Measurements from ENCODE around the gene PDIA5.

PDIA5 gene

GRCh38 chr3:123032057-123032456 lies 34.8 kb upstream of the PDIA5 start:
- no peak for DNase-seq (ENCODE audit: low read depth in 1 of 2, low spot score in 1 of 2)
- peaks cover 23% of the 10 kb centered on the region for H3K27me3 ChIP-seq (ENCODE audit: insufficient read depth, poor library complexity, severe bottlenecking)

GRCh38 chr3:123034120-123034519 lies 32.7 kb upstream of the PDIA5 start:
- TF ChIP-seq CTCF (IDR thresholded peaks at IDR 0.05; ENCODE audit: insufficient read depth, low read length): no peak
- TF ChIP-seq GABPA (IDR thresholded peaks at IDR 0.05; ENCODE audit: low read depth): no peak
- TF ChIP-seq POLR2AphosphoS5 (IDR thresholded peaks at IDR 0.05; ENCODE audit: low read depth): no peak
- TF ChIP-seq SPI1 (IDR thresholded peaks at IDR 0.05; ENCODE audit: borderline replicate concordance, low read depth): no peak
- no peak for TF ChIP-seq REST (IDR thresholded peaks at IDR 0.05; ENCODE audit: insufficient replicate concordance, low read depth)
- Histone ChIP-seq H3K27ac (replicated peaks) (no peak overlapping the region), H3K4me3 (replicated peaks; ENCODE audit: insufficient read depth, low read length) (no peak overlapping the region), H3K27me3 (ENCODE audit: insufficient read depth, poor library complexity, severe bottlenecking) (peaks cover 11% of the 10 kb centered on the region)
- DNase-seq (ENCODE audit: low read depth in 1 of 2, low spot score in 1 of 2): no peak

More at GRCh38 chr3:123032057-123032456, 34.8 kb upstream of the PDIA5 start:
- no peak overlapping the region for H3K4me3 ChIP-seq (replicated peaks; ENCODE audit: insufficient read depth, low read length)
- H3K27ac ChIP-seq (replicated peaks): no peak overlapping the region
- TF ChIP-seq POLR2AphosphoS5 (IDR thresholded peaks at IDR 0.05; ENCODE audit: low read depth) (no peak), SPI1 (IDR thresholded peaks at IDR 0.05; ENCODE audit: borderline replicate concordance, low read depth) (no peak), REST (IDR thresholded peaks at IDR 0.05; ENCODE audit: insufficient replicate concordance, low read depth) (no peak), CTCF (IDR thresholded peaks at IDR 0.05; ENCODE audit: insufficient read depth, low read length) (no peak)

GRCh38 chr3:123034996-123035395 lies 31.8 kb upstream of the PDIA5 start:
- no peak overlapping the region for H3K27ac ChIP-seq (replicated peaks)
- H3K27me3 ChIP-seq (ENCODE audit: insufficient read depth, poor library complexity, severe bottlenecking): peaks cover 6% of the 10 kb centered on the region
- TF ChIP-seq POLR2AphosphoS5 (IDR thresholded peaks at IDR 0.05; ENCODE audit: low read depth): no peak
- TF ChIP-seq REST (IDR thresholded peaks at IDR 0.05; ENCODE audit: insufficient replicate concordance, low read depth): no peak
- no peak for TF ChIP-seq SPI1 (IDR thresholded peaks at IDR 0.05; ENCODE audit: borderline replicate concordance, low read depth)
- no peak for TF ChIP-seq CTCF (IDR thresholded peaks at IDR 0.05; ENCODE audit: insufficient read depth, low read length)
- no peak for TF ChIP-seq GABPA (IDR thresholded peaks at IDR 0.05; ENCODE audit: low read depth)
- no peak for DNase-seq (ENCODE audit: low read depth in 1 of 2, low spot score in 1 of 2)
- H3K4me3 ChIP-seq (replicated peaks; ENCODE audit: insufficient read depth, low read length): no peak overlapping the region
